Thymus (tissue), 11 donors: ENCODE data around the gene FAM234B. TPM values are rescaled to one million over a fixed set of nuclear protein-coding genes. Genes with fewer than 3 reads are reported as not detected.

Experiments
- DNase-seq, 9 donors: peaks; one replicate each; pipeline ENCODE4 v3.0.0-alpha.2; 2013; ENCODE audit warnings: low spot score in 9 of 9, low read depth in 6 of 9, missing footprints in 1 of 9
- H3K27ac ChIP-seq, 2 donors: one replicate each; pipeline ENCODE4 v1.5.1; 2013; ENCODE audit warnings: control low read depth in 1 of 2, low read depth in 1 of 2, low read length in 1 of 2, mild to moderate bottlenecking in 1 of 2, moderate library complexity in 1 of 2
- H3K27me3 ChIP-seq, 2 donors: one replicate each; pipeline ENCODE4 v1.5.1; 2013; ENCODE audit warnings: low read length in 1 of 2; ENCODE audit not compliant: control insufficient read depth in 2 of 2, insufficient read depth in 1 of 2
- H3K36me3 ChIP-seq, 2 donors: one replicate each; pipeline ENCODE4 v1.5.1; 2013; ENCODE audit warnings: low read length in 1 of 2, mild to moderate bottlenecking in 1 of 2, moderate library complexity in 1 of 2; ENCODE audit not compliant: control insufficient read depth in 2 of 2, insufficient read depth in 2 of 2
- H3K4me1 ChIP-seq, 2 donors: one replicate each; pipeline ENCODE4 v1.5.1; 2013; ENCODE audit warnings: low read length in 2 of 2; ENCODE audit not compliant: control insufficient read depth in 2 of 2, insufficient read depth in 2 of 2
- H3K4me3 ChIP-seq, 2 donors: one replicate each; pipeline ENCODE4 v1.5.1; 2013; ENCODE audit warnings: low read length in 2 of 2, control low read depth in 1 of 2, mild to moderate bottlenecking in 1 of 2
- H3K9me3 ChIP-seq, 2 donors: one replicate each; pipeline ENCODE4 v1.5.1; 2013; ENCODE audit warnings: low read length in 1 of 2, mild to moderate bottlenecking in 1 of 2; ENCODE audit not compliant: control insufficient read depth in 2 of 2, insufficient read depth in 1 of 2
- WGBS: extraction: QIAGEN DNeasy Blood & Tissue Kit; methylation state at CpG from one replicate; pipeline ENCODE4 v1.1.7; 2013; 5-methylcytosine and 5-hydroxymethylcytosine counted together
- polyA plus RNA-seq: library from polyadenylated mRNA; stranded (reverse); fragments of 200-250 nt; gene quantifications from one replicate; pipeline ENCODE4 v1.2.3, GENCODE V29; 2013
- total RNA-seq: library from RNA; stranded (reverse); fragments of 120-200 nt; gene quantifications from one replicate; pipeline ENCODE4 v1.2.4, GENCODE V29; 2013
- donor health status: healthy.

Gene FAM234B
- total and polyA plus RNA-seq, 2 donors, result 3.8 to 4.1 TPM

DNA sequence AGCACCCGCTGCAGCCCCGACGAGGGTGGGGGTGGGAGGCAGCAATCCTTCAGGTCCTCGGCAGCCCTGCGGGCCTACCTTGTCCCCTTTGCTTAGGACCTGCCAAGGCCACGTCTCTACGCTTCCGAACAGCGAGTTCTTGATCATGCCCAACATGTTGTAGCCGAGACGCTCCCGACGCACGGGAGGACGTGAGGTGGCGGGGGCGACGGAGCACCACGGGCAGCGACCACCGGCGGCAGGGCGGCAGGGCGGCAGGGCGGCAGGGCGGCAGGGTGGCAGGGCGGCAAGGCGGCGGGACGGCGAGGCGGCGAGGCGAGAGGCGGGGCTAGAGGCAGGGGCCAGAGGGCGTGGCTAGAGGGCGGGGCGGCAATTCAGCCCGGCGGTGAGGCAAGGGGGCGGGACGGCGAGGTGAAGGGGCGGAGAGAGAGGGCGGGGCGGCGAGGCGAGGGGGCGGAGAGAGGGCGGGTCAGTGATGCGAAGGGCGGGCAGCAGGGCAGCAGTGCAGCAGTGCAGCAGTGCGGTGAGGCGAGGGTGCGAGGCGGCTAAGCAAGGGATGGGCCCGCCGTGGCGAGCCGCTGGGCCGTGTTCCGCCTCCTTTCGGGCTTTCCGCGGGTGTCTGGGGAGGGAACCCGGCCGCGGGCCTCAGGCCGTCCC lies 44.1 kb upstream of the FAM234B start, which contains the start of gene HEBP1:
Gene HEBP1 (minus strand): TSS at position 307 of the 657 bp plus-strand sequence. CDS start 151 bp downstream, at position 156.
- peak; percentile 62 to 92 (median 84) for DNase-seq
- Histone ChIP-seq H3K27ac (peak within 1 kb of the TSS; percentile 68 to 89), H3K9me3 (peaks cover 0 to 4% of the 10 kb centered on the region in 2 donors), H3K4me1 (peaks cover 12 to 17% of the 10 kb centered on the region in 2 donors), H3K27me3 (peaks cover 0 to 30% of the 10 kb centered on the region in 2 donors), H3K4me3 (peak within 1 kb of the TSS; percentile 57 to 71), H3K36me3 (no peaks in the 10 kb centered on the region)
- under 1% methylated on average over 69 of the region's 69 CpGs for WGBS

- peak in 4 of 9 donors; percentile 21 to 51 (median 34) for DNase-seq
- peaks cover 0 to 30% of the 10 kb centered on the region in 2 donors for H3K27me3 ChIP-seq
- H3K27ac ChIP-seq, result peak overlapping the region; percentile 68 to 89
- H3K4me1 ChIP-seq, result peaks cover 12 to 17% of the 10 kb centered on the region in 2 donors
- peak overlapping the region; percentile 57 to 71 for H3K4me3 ChIP-seq
- peaks cover 0 to 4% of the 10 kb centered on the region in 2 donors for H3K9me3 ChIP-seq
- no peaks in the 10 kb centered on the region for H3K36me3 ChIP-seq
- under 1% methylated on average over 16 of the region's 16 CpGs for WGBS
Measured at GRCh38 chr12:13000616-13000924, 43.6 kb upstream of the FAM234B start.

DNA sequence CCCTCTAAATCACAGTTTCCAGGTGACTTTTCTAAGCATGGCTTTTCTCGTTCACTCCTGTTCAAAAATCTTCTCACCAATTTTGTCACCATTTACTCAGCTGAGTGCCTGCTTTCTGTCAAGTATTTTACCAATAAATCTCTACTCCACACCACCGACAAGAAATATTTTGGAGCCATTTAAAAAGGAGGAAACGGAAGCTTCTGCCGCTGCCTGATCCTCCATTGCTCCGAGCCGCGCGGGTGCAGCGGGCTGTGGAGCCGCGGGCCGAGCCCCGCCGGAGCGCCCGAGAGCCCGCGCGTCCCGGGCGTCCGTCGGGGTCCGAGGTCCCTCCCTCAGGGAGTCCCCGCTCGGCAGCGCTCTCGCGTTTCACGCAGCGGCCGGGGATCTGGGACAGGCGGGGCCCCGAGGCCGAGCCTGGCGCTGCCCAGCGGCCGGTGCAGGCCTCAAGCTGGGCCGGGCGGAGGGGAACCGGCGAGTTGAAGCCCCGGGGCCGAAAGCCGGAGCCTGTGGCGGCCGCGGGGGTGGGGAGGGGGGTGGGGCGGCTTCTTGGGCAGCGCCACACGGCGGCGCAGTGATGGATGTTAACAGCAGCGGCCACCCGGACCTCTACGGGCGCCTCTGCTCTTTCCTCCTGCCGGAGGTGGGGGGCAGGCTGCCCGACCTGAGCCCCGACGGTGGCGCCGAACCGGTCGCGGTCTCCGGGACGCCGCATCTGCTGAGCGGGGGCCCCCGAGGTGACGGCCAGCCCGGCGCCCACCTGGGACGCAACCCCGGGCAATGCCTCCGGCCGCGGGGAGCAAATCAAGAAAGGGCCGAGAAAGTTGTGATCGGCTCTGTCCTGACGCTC lies 43.0 kb upstream of the FAM234B start:
- peak in 8 of 9 donors; percentile 10 to 55 (median 30) for DNase-seq
- Histone ChIP-seq H3K36me3 (no peaks in the 10 kb centered on the region), H3K27ac (peak overlapping the region; percentile 68 to 89), H3K27me3 (peaks cover 0 to 30% of the 10 kb centered on the region in 2 donors), H3K4me1 (peaks cover 12 to 17% of the 10 kb centered on the region in 2 donors), H3K9me3 (peaks cover 0 to 4% of the 10 kb centered on the region in 2 donors), H3K4me3 (peak overlapping the region; percentile 57 to 71)
- WGBS, result under 1% methylated on average over 82 of the region's 82 CpGs

DNA sequence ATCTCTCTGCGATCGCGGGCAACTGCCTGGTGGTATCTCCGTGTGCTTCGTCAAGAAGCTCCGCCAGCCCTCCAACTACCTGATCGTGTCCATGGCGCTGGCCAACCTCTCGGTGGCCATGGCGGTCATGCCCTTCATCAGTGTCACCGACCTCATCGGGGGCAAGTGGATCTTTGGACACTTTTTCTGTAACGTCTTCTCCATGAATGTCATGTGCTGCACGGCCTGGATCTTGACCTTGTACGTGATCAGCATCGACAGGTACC lies 42.5 kb upstream of the FAM234B start:
- DNase-seq, result no peak
- 54% methylated on average over 16 of the region's 16 CpGs for WGBS
- peaks cover 0 to 30% of the 10 kb centered on the region in 2 donors for H3K27me3 ChIP-seq
- no peak overlapping the region for H3K27ac ChIP-seq
- H3K4me3 ChIP-seq, result peak overlapping the region; percentile 17 to 71
- no peaks in the 10 kb centered on the region for H3K36me3 ChIP-seq
- peaks cover 0 to 4% of the 10 kb centered on the region in 2 donors for H3K9me3 ChIP-seq
- H3K4me1 ChIP-seq, result peaks cover 12 to 17% of the 10 kb centered on the region in 2 donors

GRCh38 chr12:13002301-13003097 lies 41.7 kb upstream of the FAM234B start:
- WGBS, result 98% methylated on average over 10 of the region's 10 CpGs
- DNase-seq, result no peak
- Histone ChIP-seq H3K9me3 (peaks cover 0 to 4% of the 10 kb centered on the region in 2 donors), H3K36me3 (no peaks in the 10 kb centered on the region), H3K4me1 (peaks cover 12 to 17% of the 10 kb centered on the region in 2 donors), H3K27ac (no peak overlapping the region), H3K27me3 (peaks cover 0 to 30% of the 10 kb centered on the region in 2 donors), H3K4me3 (no peak overlapping the region)

GRCh38 chr12:13004361-13004760 lies 39.8 kb upstream of the FAM234B start:
- WGBS, result 96% methylated on average over 3 of the region's 3 CpGs

DNA sequence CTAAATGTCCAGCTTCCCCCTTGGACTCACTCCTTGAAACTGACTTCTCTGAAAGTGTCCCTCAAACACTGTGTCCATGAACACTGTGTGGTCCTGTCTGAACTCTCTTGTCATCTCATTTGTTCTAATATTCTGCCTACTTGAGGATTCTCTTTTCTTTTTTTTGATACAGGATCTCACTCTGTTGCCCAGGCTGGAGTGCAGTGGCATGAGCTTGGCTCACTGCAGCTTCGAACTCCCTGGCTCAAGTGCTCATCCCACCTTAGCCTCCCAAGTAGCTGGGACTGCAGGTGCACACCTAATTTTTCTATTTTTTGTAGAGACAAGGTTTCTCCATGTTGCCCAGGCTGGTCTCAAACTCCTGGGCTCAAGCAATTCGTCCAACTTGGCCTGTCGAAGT lies 39.2 kb upstream of the FAM234B start:
- Histone ChIP-seq H3K4me1 (peaks cover 6 to 10% of the 10 kb centered on the region in 2 donors), H3K9me3 (peaks cover 0 to 4% of the 10 kb centered on the region in 2 donors), H3K27me3 (peaks cover 0 to 28% of the 10 kb centered on the region in 2 donors), H3K4me3 (no peak overlapping the region), H3K27ac (no peak overlapping the region), H3K36me3 (no peaks in the 10 kb centered on the region)
- 97% methylated on average over 3 of the region's 3 CpGs for whole genome bisulfite sequencing
- no peak for DNase-seq

More at GRCh38 chr12:13004361-13004760, 39.8 kb upstream of the FAM234B start:
- Histone ChIP-seq H3K27me3 (peaks cover 0 to 30% of the 10 kb centered on the region in 2 donors), H3K36me3 (no peaks in the 10 kb centered on the region), H3K9me3 (peaks cover 0 to 4% of the 10 kb centered on the region in 2 donors), H3K4me3 (no peak overlapping the region), H3K4me1 (peaks cover 11 to 16% of the 10 kb centered on the region in 2 donors), H3K27ac (no peak overlapping the region)
- DNase-seq, result no peak

GRCh38 chr12:13005649-13006048 lies 38.5 kb upstream of the FAM234B start:
- WGBS, result over 99% methylated on average over 2 of the region's 2 CpGs
- no peak overlapping the region for H3K27ac ChIP-seq
- no peaks in the 10 kb centered on the region for H3K36me3 ChIP-seq
- no peak for DNase-seq
- H3K9me3 ChIP-seq, result peaks cover 0 to 4% of the 10 kb centered on the region in 2 donors
- H3K27me3 ChIP-seq, result peaks cover 0 to 24% of the 10 kb centered on the region in 2 donors
- peaks cover 6 to 7% of the 10 kb centered on the region in 2 donors for H3K4me1 ChIP-seq
- no peak overlapping the region for H3K4me3 ChIP-seq
